ENCODE data around the gene NRG3.
"Not testable (repeated sequence)": the region's sequence is repeated elsewhere in the genome, so short reads cannot be mapped to it uniquely, and the experiment has no call there.

Gene NRG3

DNA sequence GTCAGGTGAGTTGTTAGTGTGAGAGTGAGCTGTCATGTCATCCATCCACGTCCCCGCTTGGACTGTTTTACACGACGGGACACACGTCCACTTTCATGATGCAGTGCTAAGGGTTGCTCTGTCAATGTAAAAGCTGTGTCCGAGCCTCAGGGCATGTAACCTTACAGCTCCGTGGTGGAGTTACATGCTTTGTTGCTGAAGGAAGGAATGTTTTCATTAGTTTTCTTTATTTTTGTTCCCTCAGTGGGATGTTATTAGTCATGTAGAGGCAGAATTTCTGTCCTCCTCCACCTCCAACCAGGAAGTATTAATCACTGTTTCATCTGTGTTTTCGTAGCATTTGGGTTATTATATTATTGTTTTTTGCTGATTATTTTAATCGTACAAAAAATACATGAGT lies 88.6 kb downstream of the NRG3 start:
- no peak for DNase-seq

DNA sequence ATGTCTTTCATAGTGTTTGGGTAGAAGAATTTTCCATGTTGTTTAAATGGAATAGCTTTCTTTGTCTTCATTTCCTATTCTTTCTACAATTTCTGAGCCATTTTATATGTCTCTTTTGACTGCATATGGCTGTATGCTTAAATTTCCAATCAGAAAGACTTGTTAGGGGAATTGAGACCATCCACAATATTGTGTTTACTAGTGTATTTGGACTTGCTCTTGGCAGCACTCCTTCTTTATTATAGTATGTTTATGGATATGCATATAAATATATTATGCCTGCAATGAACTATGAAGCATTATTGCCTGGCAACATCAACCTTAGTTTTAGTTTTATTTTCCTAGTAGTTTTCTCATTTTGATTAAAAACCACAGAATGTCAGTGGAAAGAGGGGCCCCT lies 92.7 kb downstream of the NRG3 start:
- no peak for DNase-seq

DNA sequence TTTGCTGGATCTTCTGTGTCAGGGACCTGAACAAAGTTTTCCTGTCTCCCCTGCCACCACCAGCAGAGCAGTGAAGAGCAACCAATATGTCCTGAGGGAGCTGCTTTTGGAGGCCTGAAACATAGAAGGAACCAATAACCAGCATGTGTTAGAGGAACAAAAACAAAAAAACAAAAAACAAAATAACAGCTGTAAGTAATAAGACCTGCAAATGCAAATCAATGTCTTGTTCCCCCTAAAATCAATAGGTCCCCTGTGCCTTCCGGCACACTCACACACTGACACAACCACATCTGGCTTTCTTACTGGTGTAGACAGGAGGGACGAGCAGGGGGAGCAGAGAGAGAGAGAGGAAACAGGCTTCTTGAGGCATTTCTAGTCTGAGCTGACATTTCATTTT lies 94.1 kb downstream of the NRG3 start:
- DNase-seq, result no peak

DNA sequence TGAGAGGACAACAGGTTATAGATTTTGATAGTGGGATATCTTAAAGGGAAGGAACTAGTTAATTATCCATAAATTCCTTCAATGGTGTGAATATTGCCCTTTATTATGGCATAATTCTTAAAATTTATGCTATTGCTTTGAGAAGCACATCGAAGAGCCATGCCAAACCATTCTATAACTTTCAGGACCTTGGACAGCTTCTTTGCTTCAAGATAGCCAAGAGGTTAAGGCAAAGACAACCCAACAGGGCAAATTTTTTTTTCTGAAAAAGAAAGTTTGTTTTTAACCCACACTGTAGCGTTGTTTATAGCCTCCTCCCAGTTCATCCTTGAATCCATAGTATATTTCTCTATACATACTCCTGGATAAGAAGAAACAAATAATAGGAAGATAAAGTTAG lies 103.2 kb downstream of the NRG3 start:
- no peak for DNase-seq

DNA sequence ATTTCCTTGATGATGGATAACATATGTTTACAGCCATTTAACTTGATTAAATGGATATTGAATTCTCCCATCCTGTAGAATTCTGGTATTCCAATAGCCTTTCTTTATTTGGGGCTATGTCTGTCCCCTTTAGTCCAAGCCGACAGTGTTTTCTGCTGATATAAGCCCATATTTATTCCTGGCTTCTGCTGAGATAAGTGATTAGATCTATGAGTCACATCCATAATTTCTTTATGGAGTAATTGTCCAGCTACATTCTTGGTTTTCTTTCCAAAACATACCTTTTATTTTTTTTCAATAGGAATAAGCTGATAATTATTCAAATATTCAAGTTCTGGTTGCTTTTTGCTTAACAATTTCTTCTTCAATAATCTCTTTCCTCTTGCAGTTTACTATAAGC lies 106.7 kb downstream of the NRG3 start:
- no peak for DNase-seq

DNA sequence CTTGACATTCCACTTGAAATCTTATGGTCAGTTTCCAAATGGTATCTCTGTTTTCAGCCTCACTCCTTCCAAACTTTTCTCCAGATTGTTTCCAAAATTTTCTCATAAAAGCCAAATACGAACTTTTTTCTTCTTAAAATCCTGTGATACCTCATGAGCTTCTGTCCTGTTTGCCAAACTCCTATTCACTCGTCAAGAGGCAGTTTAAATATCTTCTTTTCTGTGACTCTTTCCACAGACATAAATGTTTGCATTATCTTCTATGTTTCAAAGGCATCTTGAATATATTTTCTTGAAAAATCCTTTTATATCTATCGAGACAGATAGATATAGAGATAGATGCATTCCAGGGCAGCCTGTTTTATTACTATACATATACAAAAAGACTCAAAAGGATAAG lies 109.4 kb downstream of the NRG3 start:
- no peak for DNase-seq

DNA sequence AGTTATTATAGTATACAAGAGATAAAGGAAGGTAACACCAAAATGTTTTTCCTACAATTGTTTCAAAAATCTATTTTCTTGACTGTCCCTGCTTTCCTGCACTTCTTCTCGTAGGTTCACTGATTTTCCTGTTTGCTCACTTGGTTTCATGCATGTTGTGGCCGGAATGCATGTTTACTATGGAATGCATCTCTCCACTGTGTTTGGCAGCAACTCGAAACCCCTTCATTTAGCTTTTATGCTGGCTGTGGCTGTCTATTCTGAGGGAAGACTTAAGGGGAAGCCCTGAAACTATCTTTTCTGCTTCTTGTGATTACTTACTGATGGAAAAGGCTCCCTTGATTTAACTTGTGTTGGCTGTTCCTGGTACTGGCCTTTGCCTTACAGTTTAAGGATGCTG lies 120.3 kb downstream of the NRG3 start:
- DNase-seq, result no peak

DNA sequence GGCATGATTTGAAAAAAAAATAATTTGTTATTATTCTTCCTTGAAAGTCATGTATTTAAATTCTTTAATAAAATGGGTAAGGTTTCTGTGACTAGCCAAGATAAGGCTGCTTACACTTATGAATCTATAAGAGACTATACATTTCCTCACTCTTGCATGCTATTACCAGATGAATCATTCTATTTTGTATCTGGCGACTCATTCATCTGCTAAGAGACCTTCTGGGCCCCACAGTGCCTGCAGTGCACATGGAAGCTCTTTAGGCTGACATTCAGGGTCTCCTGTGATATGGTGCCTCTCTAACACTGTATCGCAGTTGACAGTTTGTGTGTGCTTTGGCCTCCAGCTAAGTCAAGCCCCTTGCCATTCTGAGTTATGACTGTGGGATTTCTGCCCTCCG lies 121.9 kb downstream of the NRG3 start:
- DNase-seq, result no peak

DNA sequence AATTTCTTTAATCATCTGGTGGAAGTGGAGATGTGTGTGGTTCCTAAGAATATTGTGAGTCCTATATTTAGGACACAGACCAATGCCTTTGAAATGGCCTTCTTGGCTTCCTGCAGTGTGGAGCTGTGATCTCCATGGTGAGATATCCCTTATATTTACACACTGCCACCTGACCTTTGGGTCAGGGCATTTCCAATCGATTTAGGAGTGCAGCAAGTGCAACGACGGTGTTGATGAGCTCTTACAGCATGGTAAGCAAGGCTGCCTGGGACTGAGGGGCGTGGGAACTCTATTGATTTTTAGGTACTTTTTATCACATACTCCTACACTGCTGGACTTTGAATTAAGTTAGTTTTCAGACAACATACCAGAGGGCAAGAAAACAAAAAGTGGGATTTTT lies 146.0 kb downstream of the NRG3 start:
- DNase-seq, result no peak

DNA sequence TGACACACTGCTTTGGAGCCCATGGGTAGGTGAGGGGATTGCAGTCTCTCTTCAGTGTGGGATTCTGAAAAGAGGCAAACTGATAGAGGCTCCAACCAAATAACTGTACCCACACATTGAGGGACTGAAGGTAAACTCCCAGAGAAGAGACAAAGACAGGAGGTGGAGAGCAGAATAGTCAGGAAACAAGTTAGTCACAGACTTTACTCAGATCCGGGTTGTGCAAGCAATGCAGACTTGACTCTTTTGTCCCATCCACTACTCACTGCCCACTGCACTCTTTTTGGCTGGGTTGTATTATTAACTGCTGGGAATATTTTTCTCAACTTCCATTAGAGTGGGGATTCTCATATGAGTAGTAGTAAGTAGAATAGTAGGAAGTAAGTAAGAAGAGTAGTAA lies 152.7 kb downstream of the NRG3 start:
- no peak for DNase-seq

DNA sequence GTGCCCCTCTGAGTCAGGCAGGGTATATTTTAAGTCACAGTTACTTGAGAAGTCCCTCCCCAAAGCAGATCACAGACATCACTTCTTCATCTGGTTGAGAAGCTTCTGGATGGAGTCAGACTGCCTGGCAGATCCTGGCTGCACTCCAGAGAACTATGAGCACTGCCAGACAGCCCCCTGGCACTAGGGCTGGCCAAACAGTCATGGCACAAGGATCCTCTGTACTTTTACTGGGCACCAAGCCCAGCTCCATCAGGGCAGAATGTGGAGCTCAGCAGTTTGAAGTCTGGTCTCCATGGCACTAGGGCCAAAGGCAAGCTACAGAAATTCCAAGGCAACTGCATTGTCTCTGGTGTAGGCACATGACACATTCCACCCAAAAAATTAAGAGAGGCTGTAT lies 162.1 kb downstream of the NRG3 start:
- no peak for DNase-seq

DNA sequence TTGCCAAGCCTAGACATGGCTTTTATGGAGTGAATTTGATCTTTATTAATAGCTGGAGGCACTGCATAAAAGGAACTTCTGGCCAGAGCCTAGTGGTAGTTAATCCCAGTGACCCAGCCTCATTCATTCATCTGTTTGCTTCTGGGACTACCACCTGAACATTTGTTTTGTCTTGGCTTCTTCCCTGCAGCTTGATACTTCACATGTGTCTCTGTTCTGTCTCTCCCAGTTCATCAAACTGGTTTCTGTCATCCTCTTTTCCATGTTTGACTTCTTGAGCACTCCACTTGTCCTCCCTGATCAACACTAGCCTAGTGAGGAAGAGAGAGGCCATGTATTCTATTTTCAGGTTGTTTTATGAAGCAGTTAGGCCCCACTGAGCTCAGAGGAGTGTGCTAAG lies 163.6 kb downstream of the NRG3 start:
- no peak for DNase-seq

DNA sequence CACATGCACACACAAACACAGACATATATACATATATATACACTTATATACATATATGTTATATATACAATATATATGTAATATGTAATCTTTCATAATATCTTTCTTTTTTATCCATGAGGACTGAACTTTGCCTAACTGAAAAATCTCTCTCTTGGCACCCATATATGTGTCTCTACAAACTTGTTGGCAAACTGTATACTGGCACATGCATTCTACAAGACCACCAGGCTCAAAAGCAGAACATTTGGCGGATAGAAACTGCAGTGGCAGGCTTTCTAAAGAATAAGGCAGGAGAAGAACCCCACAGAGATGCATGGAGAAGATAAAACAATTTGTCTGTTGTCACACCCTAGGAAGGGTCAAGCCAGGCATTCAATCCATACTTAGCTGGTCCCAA lies 165.3 kb downstream of the NRG3 start:
- DNase-seq, result no peak

DNA sequence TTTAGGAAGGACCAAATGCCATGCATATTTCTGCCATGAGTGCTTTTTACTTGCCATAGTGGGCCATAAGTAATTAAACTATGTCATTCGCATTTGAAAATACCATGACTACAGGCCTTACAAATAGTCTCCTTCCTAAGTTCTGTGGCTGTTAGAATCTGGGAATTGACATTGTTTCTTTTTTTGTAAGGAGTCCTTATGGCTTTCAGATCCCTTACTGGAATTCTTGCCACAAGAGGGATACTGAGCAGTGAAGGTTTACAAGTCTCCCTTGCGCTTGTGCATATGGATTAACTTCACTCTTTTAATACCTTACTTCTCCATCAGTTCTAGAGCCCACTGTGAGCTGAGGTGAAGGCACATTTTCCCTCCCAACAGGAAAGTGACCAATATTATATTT lies 166.0 kb downstream of the NRG3 start:
- DNase-seq, result no peak

DNA sequence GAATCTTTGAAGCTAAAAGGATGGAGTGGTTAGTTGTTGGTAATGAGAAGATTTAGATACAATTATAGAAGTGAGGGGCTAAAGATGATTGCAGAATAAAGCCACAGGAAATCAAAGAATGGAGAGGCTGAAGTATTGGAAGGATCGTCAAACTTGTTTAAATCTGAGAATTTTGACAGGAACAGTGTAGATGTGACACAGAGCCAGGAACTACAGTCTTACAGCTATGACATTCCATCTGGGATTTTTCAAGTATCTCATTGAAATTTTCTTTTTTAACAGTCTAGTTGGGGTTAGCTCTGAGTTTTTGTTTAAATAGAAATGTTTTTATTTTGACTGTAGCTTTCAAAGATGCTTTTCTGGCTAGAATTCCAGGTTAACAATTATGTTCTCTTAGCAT lies 181.4 kb downstream of the NRG3 start:
- no peak for DNase-seq

DNA sequence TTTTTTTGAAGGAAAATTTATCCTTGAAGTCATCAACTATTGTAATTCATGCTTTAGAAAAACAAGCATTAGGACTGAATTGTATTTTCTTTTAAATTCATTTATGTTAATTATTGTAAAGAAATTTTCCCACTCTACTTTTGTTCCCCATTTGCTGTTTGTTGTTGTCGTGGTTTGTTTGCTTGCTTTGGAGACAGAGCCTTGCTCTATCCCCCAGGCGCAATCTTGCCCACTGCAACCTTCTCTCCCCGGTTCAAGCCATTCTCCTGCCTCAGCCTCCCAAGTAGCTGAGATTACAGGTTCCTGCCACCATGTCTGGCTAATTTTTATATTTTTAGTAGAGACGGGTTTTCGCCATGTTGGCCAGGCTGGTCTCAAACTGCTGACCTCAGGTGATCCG lies 192.2 kb downstream of the NRG3 start:
- DNase-seq, result not testable (repeated sequence)

DNA sequence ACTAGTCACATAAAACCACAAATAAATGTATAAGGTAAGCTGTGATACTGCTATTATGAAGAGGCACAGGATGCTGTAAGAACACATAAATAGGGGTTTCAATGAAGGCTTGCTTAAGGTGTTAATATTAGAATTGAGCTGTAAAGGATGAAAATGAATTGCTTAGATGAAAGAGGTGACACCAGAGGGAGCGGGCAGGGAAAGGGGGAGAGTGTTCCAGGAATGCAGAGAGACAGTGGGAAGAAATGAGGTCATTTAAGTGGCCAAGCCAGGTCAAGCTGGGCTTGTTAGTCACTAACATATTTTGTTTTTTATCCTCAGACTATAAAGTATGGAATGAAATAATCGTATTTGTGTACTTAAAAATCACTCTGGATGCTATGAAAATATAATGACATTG lies 193.5 kb downstream of the NRG3 start:
- no peak for DNase-seq

DNA sequence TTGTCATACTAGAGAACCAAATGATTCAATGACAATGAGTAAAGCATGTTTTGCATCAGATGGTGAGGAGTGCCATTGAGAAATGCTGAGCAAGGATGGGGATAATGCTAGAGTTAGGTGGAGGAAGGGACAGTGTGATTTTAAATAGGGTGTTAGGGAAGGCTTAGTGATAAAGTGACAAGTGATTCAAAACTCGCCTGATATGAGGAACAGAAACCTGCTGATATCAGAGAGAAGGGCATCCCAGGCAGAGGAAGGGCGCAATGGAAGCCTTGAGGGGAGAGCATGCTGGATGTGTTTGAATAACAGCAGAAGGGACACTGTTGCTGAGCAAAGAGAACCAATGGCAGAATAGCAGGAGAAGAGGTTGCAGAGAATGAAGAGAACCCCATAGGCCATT lies 196.2 kb downstream of the NRG3 start:
- DNase-seq, result no peak

DNA sequence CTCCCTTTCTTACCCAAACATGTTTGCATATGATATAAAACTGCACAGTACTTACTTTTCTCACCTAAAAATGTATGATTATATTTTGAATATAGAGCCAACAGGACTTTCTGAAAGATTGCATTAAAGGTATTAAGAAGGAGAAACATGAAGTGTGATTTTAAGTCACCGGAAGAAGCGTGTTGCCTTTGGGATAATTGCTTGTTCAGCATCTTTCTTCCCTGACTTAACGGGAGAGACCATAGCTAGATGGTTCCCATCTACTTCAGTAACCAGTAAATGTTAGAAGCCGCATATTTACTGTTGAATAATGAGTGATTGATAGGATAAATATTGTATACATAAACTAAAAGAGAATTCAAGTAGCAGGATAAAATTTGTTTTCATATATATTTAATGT lies 197.1 kb downstream of the NRG3 start:
- no peak for DNase-seq

DNA sequence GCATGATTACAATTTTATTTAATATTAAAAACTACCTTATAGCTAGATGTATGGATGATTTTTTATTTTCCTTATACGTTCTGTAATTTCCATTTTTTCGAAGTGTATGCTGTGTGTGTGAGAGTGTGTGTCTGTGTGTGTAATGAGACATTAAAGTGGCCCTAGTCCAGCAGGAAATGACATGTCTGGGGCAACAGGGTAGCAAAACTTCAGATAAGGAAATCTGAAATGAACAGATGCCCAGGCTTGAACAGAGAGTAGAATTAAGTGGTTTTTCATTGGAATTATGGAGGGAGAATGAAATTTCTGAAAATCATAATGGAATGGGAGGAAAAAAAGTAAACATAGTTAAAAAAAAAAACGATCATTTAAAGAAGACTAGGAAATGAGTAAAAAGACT lies 200.6 kb downstream of the NRG3 start:
- no peak for DNase-seq

DNA sequence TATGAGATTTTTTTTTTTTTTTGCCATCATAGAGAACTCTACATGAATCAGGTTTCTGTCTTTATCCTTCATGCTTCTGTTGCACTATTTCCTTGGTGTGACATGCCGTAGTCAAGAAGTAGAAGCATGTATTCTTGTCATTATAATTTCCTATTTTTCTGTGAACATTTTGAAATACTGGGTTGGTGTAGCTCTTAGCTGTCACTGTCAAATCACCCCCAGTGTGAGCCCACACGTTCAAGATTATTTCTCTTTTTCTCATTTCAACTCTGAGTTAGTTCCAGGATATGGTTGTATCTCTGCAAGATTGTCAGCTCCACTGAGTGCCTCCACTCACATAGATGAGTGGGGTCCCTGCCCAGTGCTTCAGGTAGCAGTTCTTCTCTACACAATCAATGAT lies 209.5 kb downstream of the NRG3 start:
- no peak for DNase-seq

DNA sequence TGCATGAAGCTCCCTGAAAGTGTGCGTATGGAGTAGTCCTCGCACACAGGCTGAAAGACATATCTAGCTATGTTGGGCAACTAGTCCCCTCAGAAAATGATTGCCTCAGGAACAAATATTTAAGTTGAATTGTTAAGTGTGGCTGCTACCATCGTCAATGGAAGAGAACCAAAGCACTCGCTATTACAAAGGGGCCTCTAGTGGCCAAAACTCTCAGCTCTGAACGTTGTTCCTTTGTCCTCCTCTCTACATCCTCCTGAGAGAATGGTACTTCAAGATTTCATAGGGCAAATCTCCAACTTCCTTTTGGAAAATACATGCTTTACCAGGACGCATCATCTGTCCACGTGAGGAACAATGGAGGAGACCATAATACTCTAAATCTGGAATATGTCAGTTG lies 209.9 kb downstream of the NRG3 start:
- no peak for DNase-seq

DNA sequence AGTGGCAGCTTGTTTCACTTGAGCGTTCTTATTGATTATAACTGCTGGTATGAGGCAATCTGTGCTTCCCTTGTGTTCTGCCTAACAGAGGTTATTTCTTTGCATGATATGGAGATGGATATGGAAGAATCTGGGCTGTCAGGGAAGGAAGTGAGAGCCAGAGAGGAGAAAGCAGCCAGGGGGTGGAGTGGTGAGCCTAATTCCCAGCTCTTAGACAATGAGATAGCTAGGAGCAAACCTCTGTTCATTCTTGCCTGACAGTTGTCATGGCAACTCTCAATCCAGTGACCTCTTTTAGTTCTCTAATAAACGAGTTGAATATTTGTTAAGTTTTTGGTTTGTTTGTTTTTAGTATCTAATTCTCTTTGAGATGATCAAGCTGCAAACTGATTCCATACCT lies 214.3 kb downstream of the NRG3 start:
- DNase-seq, result no peak

DNA sequence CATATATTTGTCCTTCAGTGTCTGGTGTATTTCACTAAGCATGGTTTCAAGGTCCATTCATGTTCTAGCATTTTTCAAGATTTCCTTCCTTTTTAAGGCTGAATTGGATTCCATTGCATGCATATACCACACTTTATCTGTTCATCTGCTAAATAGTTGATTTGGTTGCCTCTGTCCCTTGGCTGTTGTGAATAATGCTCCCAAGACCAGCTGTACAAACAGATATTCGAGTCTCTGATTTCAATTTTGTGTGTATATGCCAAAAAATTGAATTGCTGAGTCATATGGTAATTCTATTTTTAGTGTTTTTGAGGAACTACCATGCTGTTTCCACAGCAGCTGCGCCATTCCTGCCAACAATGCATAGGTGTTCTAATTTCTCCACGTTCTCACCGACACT lies 216.4 kb downstream of the NRG3 start:
- no peak for DNase-seq

DNA sequence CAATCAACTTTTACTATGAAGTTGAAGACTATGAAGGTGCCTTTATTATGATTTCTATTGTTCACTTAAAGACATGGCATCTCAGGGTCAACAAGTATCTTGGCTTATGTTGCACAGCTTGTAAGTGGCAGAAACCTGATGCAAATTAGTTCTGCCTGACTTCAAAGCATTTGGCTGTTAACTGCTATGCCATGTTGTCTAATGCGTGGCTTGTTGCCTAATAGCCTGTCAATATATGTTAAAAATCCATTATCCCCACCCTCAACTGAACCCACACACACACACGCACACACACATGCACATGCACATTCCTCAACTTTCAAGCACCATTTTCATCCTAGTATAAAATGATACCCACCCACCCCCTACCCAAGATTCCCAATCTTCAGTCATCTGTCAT lies 217.1 kb downstream of the NRG3 start:
- no peak for DNase-seq

DNA sequence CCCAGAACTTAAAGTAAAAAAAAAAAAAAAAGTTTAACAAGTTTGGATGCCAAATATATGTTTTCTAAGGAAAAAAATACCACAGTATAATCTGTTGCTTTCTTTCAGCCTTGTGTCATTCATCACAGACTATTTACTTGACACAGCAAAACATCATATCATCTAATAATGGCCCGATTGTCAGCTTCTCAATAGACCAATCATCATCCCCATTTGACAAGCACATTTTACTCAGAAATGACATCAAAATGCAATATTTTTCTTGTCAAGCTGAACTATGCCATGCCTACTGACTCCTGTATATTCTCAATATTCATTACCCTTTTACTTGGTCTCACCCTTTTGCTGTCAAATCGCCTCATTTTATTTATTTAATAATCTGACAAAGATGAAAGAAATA lies 249.7 kb downstream of the NRG3 start:
- DNase-seq, result no peak

DNA sequence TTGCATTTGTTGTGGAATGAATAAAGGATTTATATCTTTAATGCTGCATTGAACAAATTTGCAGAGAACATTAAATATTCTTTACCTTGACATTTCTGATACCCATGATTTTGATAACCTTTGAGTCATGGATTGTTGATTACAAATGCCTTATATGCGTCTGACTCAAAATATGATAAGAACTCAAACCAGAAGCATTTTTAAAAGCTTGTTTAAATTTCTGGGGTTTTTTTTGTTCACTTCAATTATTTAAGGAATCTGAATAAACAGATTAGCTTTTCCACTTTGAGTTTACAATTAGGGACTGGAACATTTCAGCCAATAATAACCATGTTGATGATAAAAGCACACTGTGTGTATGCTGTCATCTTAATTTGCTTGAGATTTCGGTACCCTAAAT lies 253.5 kb downstream of the NRG3 start:
- DNase-seq, result no peak
